IPS-20b (cell line): ENCODE data around the gene KRTAP19-7.

Experiments used
- H3K27ac ChIP-seq: one replicate; pipeline ENCODE4 v1.5.1; 2013; ENCODE audit warnings: low read length
- H3K27me3 ChIP-seq: 2 replicates; pipeline ENCODE4 v1.6.1; 2013; ENCODE audit warnings: mild to moderate bottlenecking, low read length, inconsistent platforms; ENCODE audit not compliant: insufficient read depth
- H3K36me3 ChIP-seq: 2 replicates; pipeline ENCODE4 v1.6.1; 2013; ENCODE audit warnings: low read depth, mild to moderate bottlenecking, inconsistent platforms, low read length, moderate library complexity; ENCODE audit not compliant: insufficient read depth
- H3K4me1 ChIP-seq: 2 replicates; pipeline ENCODE4 v1.6.1; 2013; ENCODE audit warnings: mild to moderate bottlenecking, control low read depth, inconsistent platforms, low read length, moderate library complexity; ENCODE audit not compliant: insufficient read depth
- H3K4me3 ChIP-seq: 2 replicates; pipeline ENCODE4 v1.5.1; 2013; ENCODE audit warnings: mild to moderate bottlenecking, low read length, inconsistent platforms
- H3K9ac ChIP-seq: 2 replicates; pipeline ENCODE4 v1.6.1; 2013; ENCODE audit warnings: low read depth, mild to moderate bottlenecking, inconsistent platforms, low read length, moderate library complexity
- H3K9me3 ChIP-seq: 2 replicates; pipeline ENCODE4 v1.6.1; 2013; ENCODE audit warnings: mild to moderate bottlenecking, low read depth, low read length, inconsistent platforms; ENCODE audit not compliant: insufficient read depth

Gene KRTAP19-7

GRCh38 chr21:30563072-30563471, 2.0 kb upstream of the KRTAP19-7 start:
- Histone ChIP-seq H3K9me3 (no peaks in the 10 kb centered on the region), H3K4me1 (no peaks in the 10 kb centered on the region), H3K27me3 (no peaks in the 10 kb centered on the region), H3K27ac (no peak overlapping the region), H3K36me3 (no peaks in the 10 kb centered on the region), H3K4me3 (no peak overlapping the region), H3K9ac (no peak overlapping the region)

- Histone ChIP-seq H3K4me3 (no peak overlapping the region), H3K27me3 (no peaks in the 10 kb centered on the region), H3K4me1 (no peaks in the 10 kb centered on the region)
These were observed 843 bp upstream of the KRTAP19-7 start for GRCh38 chr21:30561957-30562356.

GRCh38 chr21:30555095-30555494, 6.0 kb downstream of the KRTAP19-7 start:
- Histone ChIP-seq H3K36me3 (no peaks in the 10 kb centered on the region), H3K4me1 (no peaks in the 10 kb centered on the region), H3K4me3 (no peak overlapping the region)

More at GRCh38 chr21:30561957-30562356, 843 bp upstream of the KRTAP19-7 start:
- Histone ChIP-seq H3K27ac (no peak overlapping the region), H3K9ac (no peak overlapping the region), H3K9me3 (no peaks in the 10 kb centered on the region), H3K36me3 (no peaks in the 10 kb centered on the region)

GRCh38 chr21:30552782-30553181, 8.3 kb downstream of the KRTAP19-7 start:
- Histone ChIP-seq H3K27ac (no peak overlapping the region), H3K4me3 (no peak overlapping the region), H3K4me1 (no peaks in the 10 kb centered on the region), H3K36me3 (no peaks in the 10 kb centered on the region), H3K9ac (no peak overlapping the region), H3K9me3 (no peaks in the 10 kb centered on the region), H3K27me3 (no peaks in the 10 kb centered on the region)

More at GRCh38 chr21:30555095-30555494, 6.0 kb downstream of the KRTAP19-7 start:
- Histone ChIP-seq H3K9me3 (no peaks in the 10 kb centered on the region), H3K9ac (no peak overlapping the region), H3K27ac (no peak overlapping the region), H3K27me3 (no peaks in the 10 kb centered on the region)

GRCh38 chr21:30541764-30542163, 19.4 kb downstream of the KRTAP19-7 start, which contains the start of gene KRTAP19-6:
KRTAP19-6 (minus strand) TSS chr21:30541864; CDS start chr21:30541833, 31 bp downstream.
- H3K27ac ChIP-seq = no peak within 1 kb of the TSS
- H3K9ac ChIP-seq = no peak within 1 kb of the TSS
- H3K9me3 ChIP-seq = no peaks in the 10 kb centered on the region
- H3K36me3 ChIP-seq = no peaks in the 10 kb centered on the region
- H3K4me3 ChIP-seq = no peak within 1 kb of the TSS
- H3K4me1 ChIP-seq = no peaks in the 10 kb centered on the region
- no peaks in the 10 kb centered on the region for H3K27me3 ChIP-seq

- Histone ChIP-seq H3K9ac (no peak overlapping the region), H3K36me3 (no peaks in the 10 kb centered on the region), H3K4me3 (no peak overlapping the region), H3K9me3 (no peaks in the 10 kb centered on the region), H3K27me3 (no peaks in the 10 kb centered on the region), H3K4me1 (no peaks in the 10 kb centered on the region), H3K27ac (no peak overlapping the region)
These were observed 42.2 kb downstream of the KRTAP19-7 start for GRCh38 chr21:30518876-30519275.

DNA sequence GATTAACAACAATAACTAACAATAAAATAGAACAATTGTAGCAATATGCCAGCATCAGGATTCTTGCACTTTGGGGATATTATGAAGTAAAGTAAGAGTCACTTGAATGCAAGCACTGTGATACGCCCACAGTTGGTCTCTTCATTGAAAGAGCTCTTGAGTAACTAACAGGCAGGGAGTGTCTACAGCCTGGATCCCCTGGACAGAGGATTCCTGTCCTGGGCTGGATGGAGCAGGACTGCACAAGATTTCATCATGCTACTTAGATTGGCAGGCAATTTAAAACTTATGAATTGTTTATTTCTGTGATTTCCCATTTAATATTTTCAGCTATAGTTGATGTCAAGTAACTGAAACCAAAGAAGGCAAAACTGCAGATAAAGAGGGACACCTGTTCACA, 45.4 kb downstream of the KRTAP19-7 start:
- Histone ChIP-seq H3K9ac (no peak overlapping the region), H3K27ac (no peak overlapping the region), H3K4me3 (no peak overlapping the region), H3K36me3 (no peaks in the 10 kb centered on the region), H3K4me1 (no peaks in the 10 kb centered on the region), H3K9me3 (no peaks in the 10 kb centered on the region), H3K27me3 (no peaks in the 10 kb centered on the region)
